Measurements from ENCODE around the gene IAPP.

Gene IAPP

DNA sequence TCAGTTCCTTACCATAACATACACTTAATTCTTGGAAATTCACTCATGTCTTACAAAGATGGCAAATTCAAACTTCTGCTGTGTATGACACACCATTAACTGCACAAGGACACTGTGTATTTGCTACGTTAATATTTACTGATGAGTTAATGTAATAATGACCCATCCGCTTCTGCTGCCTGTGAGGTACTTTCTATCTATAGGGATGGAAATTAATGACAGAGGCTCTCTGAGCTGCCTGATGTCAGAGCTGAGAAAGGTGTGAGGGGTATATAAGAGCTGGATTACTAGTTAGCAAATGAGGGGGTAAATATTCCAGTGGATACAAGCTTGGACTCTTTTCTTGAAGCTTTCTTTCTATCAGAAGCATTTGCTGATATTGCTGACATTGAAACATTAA lies at the start of gene IAPP:
TSS of gene IAPP (plus strand) at position 301 of the 400 bp plus-strand sequence. CDS start 450 bp downstream, outside the sequence.
- no peak within 1 kb of the TSS for H3K4me3 ChIP-seq (ENCODE audit: low read length)
- TF ChIP-seq, protein P1, sequence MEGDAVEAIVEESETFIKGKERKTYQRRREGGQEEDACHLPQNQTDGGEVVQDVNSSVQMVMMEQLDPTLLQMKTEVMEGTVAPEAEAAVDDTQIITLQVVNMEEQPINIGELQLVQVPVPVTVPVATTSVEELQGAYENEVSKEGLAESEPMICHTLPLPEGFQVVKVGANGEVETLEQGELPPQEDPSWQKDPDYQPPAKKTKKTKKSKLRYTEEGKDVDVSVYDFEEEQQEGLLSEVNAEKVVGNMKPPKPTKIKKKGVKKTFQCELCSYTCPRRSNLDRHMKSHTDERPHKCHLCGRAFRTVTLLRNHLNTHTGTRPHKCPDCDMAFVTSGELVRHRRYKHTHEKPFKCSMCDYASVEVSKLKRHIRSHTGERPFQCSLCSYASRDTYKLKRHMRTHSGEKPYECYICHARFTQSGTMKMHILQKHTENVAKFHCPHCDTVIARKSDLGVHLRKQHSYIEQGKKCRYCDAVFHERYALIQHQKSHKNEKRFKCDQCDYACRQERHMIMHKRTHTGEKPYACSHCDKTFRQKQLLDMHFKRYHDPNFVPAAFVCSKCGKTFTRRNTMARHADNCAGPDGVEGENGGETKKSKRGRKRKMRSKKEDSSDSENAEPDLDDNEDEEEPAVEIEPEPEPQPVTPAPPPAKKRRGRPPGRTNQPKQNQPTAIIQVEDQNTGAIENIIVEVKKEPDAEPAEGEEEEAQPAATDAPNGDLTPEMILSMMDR (conservative IDR thresholded peaks at IDR 0.05; ENCODE audit: low read depth, low read length) = no peak
- DNase-seq (ENCODE audit: low read depth) = no peak

DNA sequence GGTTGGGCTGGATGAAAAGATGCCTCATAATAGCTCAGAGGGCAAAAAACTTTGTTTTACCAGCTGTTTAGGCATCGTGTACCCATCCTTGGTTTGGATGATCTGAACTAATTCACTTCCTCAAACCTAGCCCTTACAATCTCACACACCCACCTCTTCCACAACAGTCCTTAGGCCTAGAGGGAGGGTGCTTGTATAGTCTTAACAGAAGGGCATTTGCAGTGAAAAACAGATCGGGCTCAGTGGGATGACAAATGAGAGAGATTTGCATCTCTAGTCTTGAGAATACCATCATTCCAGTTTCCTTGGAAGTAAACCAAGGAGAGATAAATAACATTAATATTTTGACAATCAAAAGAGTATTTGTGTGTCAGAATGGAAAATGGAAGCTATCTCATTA lies 49.0 kb upstream of the IAPP start:
- no peak overlapping the region for H3K4me3 ChIP-seq (ENCODE audit: low read length)
- DNase-seq (ENCODE audit: low read depth) = no peak
- TF ChIP-seq, protein P1 (conservative IDR thresholded peaks at IDR 0.05; ENCODE audit: low read depth, low read length) = no peak

- TF ChIP-seq, protein P1 (conservative IDR thresholded peaks at IDR 0.05; ENCODE audit: low read depth, low read length) = no peak
- no peak overlapping the region for H3K4me3 ChIP-seq (ENCODE audit: low read length)
- DNase-seq (ENCODE audit: low read depth) = no peak
These were observed 48.2 kb upstream of the IAPP start for GRCh38 chr12:21324551-21324950.

- TF ChIP-seq, protein P1 (conservative IDR thresholded peaks at IDR 0.05; ENCODE audit: low read depth, low read length) = no peak
- no peak for DNase-seq (ENCODE audit: low read depth)
- H3K4me3 ChIP-seq (ENCODE audit: low read length) = no peak overlapping the region
These were observed 44.1 kb upstream of the IAPP start for GRCh38 chr12:21328578-21328977.

DNA sequence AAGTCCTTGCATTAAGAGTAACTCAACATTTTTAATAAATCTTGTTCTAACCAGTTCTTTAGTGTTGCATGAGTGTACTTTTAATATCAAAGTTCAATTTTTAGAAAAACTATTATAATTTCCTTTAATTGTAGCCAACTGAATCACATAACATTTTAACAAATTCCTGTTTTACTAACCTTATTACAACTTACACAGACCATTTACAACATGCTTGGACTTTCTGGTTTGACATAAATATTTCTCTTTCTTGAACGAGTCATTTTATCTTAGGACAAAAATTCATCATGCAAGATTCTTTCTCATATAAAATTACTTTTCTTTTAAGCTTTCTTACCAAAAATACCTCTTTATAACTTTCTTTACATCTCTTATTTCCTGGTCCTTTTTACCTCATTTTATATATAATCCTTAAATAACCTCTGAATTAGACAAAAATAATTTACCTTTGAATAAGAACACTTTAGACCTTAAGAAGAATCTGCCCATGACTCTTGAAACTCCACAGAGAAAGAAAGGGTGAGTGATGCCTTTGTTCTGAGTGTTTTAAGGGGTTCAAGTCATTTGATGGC lies 41.9 kb upstream of the IAPP start:
- TF ChIP-seq, protein P1 (conservative IDR thresholded peaks at IDR 0.05; ENCODE audit: low read depth, low read length) = no peak
- no peak overlapping the region for H3K4me3 ChIP-seq (ENCODE audit: low read length)
- no peak for DNase-seq (ENCODE audit: low read depth)

- TF ChIP-seq, protein P1 (conservative IDR thresholded peaks at IDR 0.05; ENCODE audit: low read depth, low read length) = no peak
- DNase-seq (ENCODE audit: low read depth) = no peak
- no peak within 1 kb of the TSS for H3K4me3 ChIP-seq (ENCODE audit: low read length)
These were observed 37.9 kb upstream of the IAPP start, which contains the start of gene SLCO1A2 for GRCh38 chr12:21334771-21335325. SLCO1A2 (minus strand) TSS chr12:21334917; CDS start chr12:21334647, 270 bp downstream.

DNA sequence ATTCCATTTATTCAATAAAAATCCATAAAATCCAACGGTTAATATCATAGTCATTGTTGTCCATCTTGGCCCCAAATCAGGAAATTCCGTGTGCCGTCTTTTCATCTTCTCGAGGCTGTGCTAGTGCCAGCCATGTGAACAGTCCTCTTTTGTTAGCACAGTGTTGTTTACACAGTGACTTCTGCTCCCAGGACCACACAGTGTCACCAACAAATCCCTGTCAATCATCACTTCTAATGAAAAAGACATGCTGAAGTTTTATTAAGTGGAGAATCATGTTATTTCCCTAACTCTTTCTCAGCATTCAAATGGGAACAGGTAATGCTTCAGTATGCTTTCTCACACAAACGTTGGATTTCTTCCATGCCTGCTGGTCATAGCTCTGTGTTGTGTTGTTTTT lies 36.0 kb upstream of the IAPP start:
- TF ChIP-seq, protein P1 (conservative IDR thresholded peaks at IDR 0.05; ENCODE audit: low read depth, low read length) = no peak
- H3K4me3 ChIP-seq (ENCODE audit: low read length) = no peak overlapping the region
- DNase-seq (ENCODE audit: low read depth) = no peak
